ENCODE measurements around the gene ALDH3B1. TPM values are rescaled to one million over a fixed set of nuclear protein-coding genes. Genes with fewer than 3 reads are reported as not detected.
"Not testable (repeated sequence)": the region's sequence is repeated elsewhere in the genome, so short reads cannot be mapped to it uniquely, and the experiment has no call there.

The ALDH3B1 gene
- total RNA-seq (ENCODE audit: low replicate concordance) = 0.95 and 1.7 TPM in 2 replicates
- long read RNA-seq = 0 reads

- no peak for DNase-seq (ENCODE audit: extremely low spot score, unreplicated experiment)
- no peak for TF ChIP-seq CTCF (conservative IDR thresholded peaks at IDR 0.05)
- Mint-ChIP-seq H3K27me3 (peaks cover 5% of the 10 kb centered on the region), H3K27ac (peak within 1 kb of the TSS; percentile 71), H3K9me3 (no peaks in the 10 kb centered on the region), H3K36me3 (no peaks in the 10 kb centered on the region), H3K4me1 (ENCODE audit: unreplicated experiment) (peaks cover 35% of the 10 kb centered on the region), H3K4me3 (no peak within 1 kb of the TSS)
Measured at GRCh38 chr11:68010090-68011041, at the start of gene ALDH3B1. Gene ALDH3B1, plus strand, starts transcription at chr11:68010327. Its CDS starts 4,971 bp downstream, at chr11:68015298.

GRCh38 chr11:67963217-67963616 lies 46.9 kb upstream of the ALDH3B1 start:
- not testable (repeated sequence) for H3K36me3 Mint-ChIP-seq; H3K4me1 Mint-ChIP-seq (ENCODE audit: unreplicated experiment); H3K4me3 Mint-ChIP-seq; H3K27ac Mint-ChIP-seq; DNase-seq (ENCODE audit: extremely low spot score, unreplicated experiment); H3K9me3 Mint-ChIP-seq
- peaks cover 14% of the 10 kb centered on the region for H3K27me3 Mint-ChIP-seq

GRCh38 chr11:67963879-67964278 lies 46.2 kb upstream of the ALDH3B1 start:
- not testable (repeated sequence) for H3K4me1 Mint-ChIP-seq (ENCODE audit: unreplicated experiment); H3K4me3 Mint-ChIP-seq; H3K9me3 Mint-ChIP-seq; H3K36me3 Mint-ChIP-seq; H3K27ac Mint-ChIP-seq; DNase-seq (ENCODE audit: extremely low spot score, unreplicated experiment)
- peaks cover 14% of the 10 kb centered on the region for H3K27me3 Mint-ChIP-seq

GRCh38 chr11:67964746-67965145 lies 45.4 kb upstream of the ALDH3B1 start:
- peaks cover 10% of the 10 kb centered on the region for H3K27me3 Mint-ChIP-seq
- H3K4me3 Mint-ChIP-seq; H3K4me1 Mint-ChIP-seq (ENCODE audit: unreplicated experiment); H3K9me3 Mint-ChIP-seq; DNase-seq (ENCODE audit: extremely low spot score, unreplicated experiment); H3K36me3 Mint-ChIP-seq; H3K27ac Mint-ChIP-seq: not testable (repeated sequence)

GRCh38 chr11:67965830-67966348 lies 44.2 kb upstream of the ALDH3B1 start:
- not testable (repeated sequence) for DNase-seq (ENCODE audit: extremely low spot score, unreplicated experiment); H3K27me3 Mint-ChIP-seq; H3K4me3 Mint-ChIP-seq; H3K9me3 Mint-ChIP-seq; H3K27ac Mint-ChIP-seq; H3K4me1 Mint-ChIP-seq (ENCODE audit: unreplicated experiment); H3K36me3 Mint-ChIP-seq

- not testable (repeated sequence) for H3K27ac Mint-ChIP-seq; H3K4me1 Mint-ChIP-seq (ENCODE audit: unreplicated experiment); DNase-seq (ENCODE audit: extremely low spot score, unreplicated experiment); H3K36me3 Mint-ChIP-seq; H3K9me3 Mint-ChIP-seq; H3K4me3 Mint-ChIP-seq
- H3K27me3 Mint-ChIP-seq = peaks cover 23% of the 10 kb centered on the region
Measured at GRCh38 chr11:67974746-67975145, 35.4 kb upstream of the ALDH3B1 start.

GRCh38 chr11:67978766-67979418 lies 31.2 kb upstream of the ALDH3B1 start:
- H3K36me3 Mint-ChIP-seq; DNase-seq (ENCODE audit: extremely low spot score, unreplicated experiment); H3K4me1 Mint-ChIP-seq (ENCODE audit: unreplicated experiment); H3K9me3 Mint-ChIP-seq; H3K4me3 Mint-ChIP-seq: not testable (repeated sequence)
- H3K27ac Mint-ChIP-seq = peak overlapping the region; percentile 74
- peaks cover 24% of the 10 kb centered on the region for H3K27me3 Mint-ChIP-seq

GRCh38 chr11:67981226-67981625 lies 28.9 kb upstream of the ALDH3B1 start:
- not testable (repeated sequence) for H3K4me3 Mint-ChIP-seq; H3K9me3 Mint-ChIP-seq; H3K4me1 Mint-ChIP-seq (ENCODE audit: unreplicated experiment); DNase-seq (ENCODE audit: extremely low spot score, unreplicated experiment); H3K27ac Mint-ChIP-seq; H3K36me3 Mint-ChIP-seq
- H3K27me3 Mint-ChIP-seq = peaks cover 24% of the 10 kb centered on the region

GRCh38 chr11:67982255-67982857 lies 27.8 kb upstream of the ALDH3B1 start:
- H3K4me1 Mint-ChIP-seq (ENCODE audit: unreplicated experiment); H3K9me3 Mint-ChIP-seq; H3K4me3 Mint-ChIP-seq; DNase-seq (ENCODE audit: extremely low spot score, unreplicated experiment); H3K36me3 Mint-ChIP-seq; H3K27ac Mint-ChIP-seq: not testable (repeated sequence)
- H3K27me3 Mint-ChIP-seq = peaks cover 24% of the 10 kb centered on the region

All from type B pancreatic cell (in vitro differentiated cells).